GM12878 (cell line): ENCODE data around the gene MRPS14. TPM values are rescaled to one million over a fixed set of nuclear protein-coding genes. Genes with fewer than 3 reads are reported as not detected.
A peak's percentile ranks its signal among the peaks of the same experiment; 100 is the strongest.
"Not testable (repeated sequence)": the region's sequence is repeated elsewhere in the genome, so short reads cannot be mapped to it uniquely, and the experiment has no call there.

Experiments used
- ATAC-seq: fragments of 200-7000 bp; cut with Tn5 transposase; 3 replicates; pipeline ENCODE4 v1.9.1; 2020; ENCODE audit warnings: mild to moderate bottlenecking, moderate library complexity
- BruUV-seq: library from RNA; stranded (reverse); fragments of 400-500 nt; replicated peaks from 2 replicates; lab custom pipeline; 2021; lab: Mats Ljungman, UMichigan
- CTCF ChIA-PET: fragments of 300-600 bp; sonication (Branson Sonifier 250); formaldehyde crosslinking; extraction: SDS; loops from one replicate; lab custom pipeline; 2021; ENCODE audit warnings: inconsistent platforms; lab: Yijun Ruan, JAX
- POLR2A ChIA-PET: fragments of 350-600 bp; formaldehyde crosslinking; extraction: SDS; loops from one replicate; lab custom pipeline; 2021; ENCODE audit warnings: inconsistent platforms; lab: Charles Lee
- RAD21 ChIA-PET: fragments of 300-600 bp; sonication (Branson Sonifier 250); formaldehyde crosslinking; loops from one replicate; lab custom pipeline; 2023; ENCODE audit warnings: antibody characterized with exemption; ENCODE audit not compliant: unreplicated experiment; lab: Charles Lee
- SMC1A ChIA-PET: fragments of 300-600 bp; sonication (Branson Sonifier 250); formaldehyde crosslinking; loops from one replicate; lab custom pipeline; 2023; ENCODE audit not compliant: unreplicated experiment, uncharacterized antibody; lab: Charles Lee
- DNase-seq: peaks from one replicate; pipeline ENCODE4 v3.0.0-alpha.2; 2011; ENCODE audit warnings: low read depth, low spot score
- FAIRE-seq: peaks from 3 replicates; lab custom pipeline; 2011; peaks lifted over from hg19 to GRCh38; lab: Jason Lieb, UNC
- H2AFZ ChIP-seq: 2 replicates; pipeline ENCODE4 v1.6.0; 2011; ENCODE audit warnings: low read depth, low read length, control low read depth; ENCODE audit not compliant: control insufficient read depth
- H3K27ac ChIP-seq: 2 replicates; pipeline ENCODE4 v1.5.1; 2011; ENCODE audit warnings: control low read depth; ENCODE audit not compliant: control insufficient read depth, insufficient read depth
- H3K27me3 ChIP-seq, 2 experiments: replicated peaks in 1 of 2; 2 replicates each; pipeline versions ENCODE4 v1.6.0 to v1.6.1; 2011; ENCODE audit warnings: low read length in 1 of 2; ENCODE audit not compliant: control insufficient read depth in 2 of 2, insufficient read depth in 2 of 2
- H3K36me3 ChIP-seq, 2 experiments: 2 replicates each; pipeline ENCODE4 v1.5.1; 2011; ENCODE audit warnings: low read length in 1 of 2; ENCODE audit not compliant: control insufficient read depth in 2 of 2, insufficient read depth in 2 of 2
- H3K4me1 ChIP-seq: 2 replicates; pipeline ENCODE4 v1.6.1; 2011; ENCODE audit warnings: mild to moderate bottlenecking, low read length, moderate library complexity, mixed read lengths; ENCODE audit not compliant: control insufficient read depth, insufficient read depth
- H3K4me2 ChIP-seq: 2 replicates; pipeline ENCODE4 v1.6.0; 2011; ENCODE audit warnings: control low read depth; ENCODE audit not compliant: control insufficient read depth, insufficient read depth
- H3K4me3 ChIP-seq: fragments of 200-600 bp; sonication (generic); 2 replicates; pipeline ENCODE4 v1.5.1; 2016
- H3K79me2 ChIP-seq: 2 replicates; pipeline ENCODE4 v1.6.0; 2011; ENCODE audit warnings: low read length; ENCODE audit not compliant: control insufficient read depth, insufficient read depth
- H3K9ac ChIP-seq: 2 replicates; pipeline ENCODE4 v1.8.0; 2011; ENCODE audit warnings: low read length, control low read depth, mixed read lengths; ENCODE audit not compliant: control insufficient read depth, insufficient read depth
- H3K9me3 ChIP-seq: replicated peaks from 3 replicates; pipeline ENCODE4 v1.5.1; 2011; ENCODE audit warnings: mild to moderate bottlenecking, low read length; ENCODE audit not compliant: control insufficient read depth, insufficient read depth
- H4K20me1 ChIP-seq: 2 replicates; pipeline ENCODE4 v1.6.0; 2011; ENCODE audit not compliant: control insufficient read depth, insufficient read depth
- ETV6 ChIP-seq, 2 experiments: fragments of 450-650 bp in 1 of 2; IDR thresholded peaks in 1 of 2; conservative IDR thresholded peaks in 1 of 2; 2 replicates each; pipeline ENCODE4 v1.6.1; 2014; ENCODE audit warnings: antibody characterized with exemption in 1 of 2, borderline replicate concordance in 1 of 2, low read depth in 1 of 2, mild to moderate bottlenecking in 1 of 2, moderate library complexity in 1 of 2
- HDAC2 ChIP-seq: fragments of 200-600 bp; sonication (generic); IDR thresholded peaks from 2 replicates; pipeline ENCODE4 v1.6.1; 2017
- IKZF1 ChIP-seq: fragments of 450-650 bp; conservative IDR thresholded peaks from 2 replicates; pipeline ENCODE4 v1.6.1; 2017; ENCODE audit warnings: antibody characterized with exemption, mild to moderate bottlenecking
- JUND ChIP-seq: IDR thresholded peaks from 2 replicates; pipeline ENCODE4 v1.6.1; 2012; ENCODE audit warnings: low read depth, mild to moderate bottlenecking, low read length, improper control_type of control experiment, moderate library complexity
- KAT2A ChIP-seq: conservative IDR thresholded peaks from 2 replicates; pipeline ENCODE4 v1.6.1; 2011; ENCODE audit warnings: low read depth, low read length; ENCODE audit not compliant: control insufficient read depth
- MEF2B ChIP-seq: fragments of 450-650 bp; IDR thresholded peaks from 2 replicates; pipeline ENCODE4 v1.6.1; 2018; ENCODE audit warnings: mild to moderate bottlenecking, moderate library complexity; ENCODE audit not compliant: partially characterized antibody, poor library complexity, severe bottlenecking
- POU2F2 ChIP-seq: IDR thresholded peaks from 3 replicates; pipeline ENCODE4 v1.6.1; 2011; ENCODE audit warnings: low read depth, mild to moderate bottlenecking, low read length, borderline replicate concordance
- RAD51 ChIP-seq: fragments of 450-650 bp; IDR thresholded peaks from 2 replicates; pipeline ENCODE4 v1.6.1; 2016; ENCODE audit warnings: moderate library complexity, mild to moderate bottlenecking, inconsistent platforms
- RCOR1 ChIP-seq: conservative IDR thresholded peaks from 2 replicates; pipeline ENCODE4 v1.6.1; 2012; ENCODE audit warnings: low read depth, low read length, improper control_type of control experiment
- SMAD1 ChIP-seq: fragments of 450-650 bp; IDR thresholded peaks from 2 replicates; pipeline ENCODE4 v1.6.1; 2018; ENCODE audit warnings: mild to moderate bottlenecking, low read depth; ENCODE audit not compliant: partially characterized antibody
- TARDBP ChIP-seq: IDR thresholded peaks from 2 replicates; pipeline ENCODE4 v1.6.1; 2016; ENCODE audit warnings: borderline replicate concordance
- WGBS: methylation state at CpG from one replicate; pipeline ENCODE4 v1.1.6; 2016; ENCODE audit warnings: low lambda C conversion rate; ENCODE audit not compliant: insufficient replicate concordance, insufficient coverage; ENCODE audit errors: missing lambda C conversion rate; 5-methylcytosine and 5-hydroxymethylcytosine counted together
- in situ Hi-C: fragments of 300-500 bp; cut with MboI; formaldehyde crosslinking; loops from 9 replicates; pipeline ENCODE4 v1.14.3; 2018; ENCODE audit warnings: mixed read lengths
- intact Hi-C: fragments of 100-400 bp; cut with micrococcal nuclease; formaldehyde crosslinking; loops from one replicate; pipeline ENCODE4 v1.14.2; 2022; ENCODE audit not compliant: unreplicated experiment
- polyA plus RNA-seq, 11 experiments: library from polyadenylated mRNA; depleted of rRNA in 4 of 11; unstranded in 6 of 11; stranded (reverse) in 5 of 11; fragments of >200 nt; fragmentation: Nextera tagmentation in 4 of 11; fragmentation: Illumina TruSeq in 1 of 11; extraction: Ambion mirVana in 4 of 11; extraction: Trizol in 1 of 11; gene quantifications; 1 replicate in 1 of 11; 2 replicates in 10 of 11; pipeline versions ENCODE4 v1.2.1 to v1.2.3, GENCODE V29; 2011 to 2016; ENCODE audit warnings: inconsistent platforms in 2 of 11, missing spikeins in 2 of 11, low read depth in 1 of 11
- total RNA-seq, 4 experiments: library from RNA; depleted of rRNA in 3 of 4; stranded (reverse); fragments of >200 nt in 3 of 4; fragmentation: Illumina TruSeq in 1 of 4; extraction: Trizol in 1 of 4; gene quantifications; 2 replicates each; pipeline versions ENCODE4 v1.2.1 to v1.2.3, GENCODE V29; 2013 to 2021
- TF ChIP-seq, protein P1 (sequence below): fragments of 450-650 bp; IDR thresholded peaks from 2 replicates; pipeline ENCODE4 v1.6.1; 2016; ENCODE audit warnings: mild to moderate bottlenecking

MRPS14 gene
- total and polyA plus RNA-seq, 10 of the 15 experiments (the other 5 are each of a cell fraction or from before 2014, with no cell fraction given) = 31.1 to 224 (median 50.4) TPM

DNA sequence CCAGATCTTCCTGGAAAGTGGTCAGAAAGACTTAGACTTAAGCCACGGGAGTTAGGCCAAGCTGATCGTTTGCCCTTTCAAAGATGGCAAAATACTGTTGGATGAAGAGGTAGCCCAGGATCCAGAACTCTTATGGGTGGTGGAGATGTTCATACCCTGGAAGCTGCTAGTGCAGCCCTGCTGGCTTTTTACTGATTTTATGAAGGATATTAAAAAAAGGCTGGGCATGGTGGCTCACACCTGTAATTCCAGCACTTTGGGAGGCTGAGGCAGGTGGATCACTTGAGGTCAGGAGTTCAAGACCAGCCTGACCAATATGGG, 657 bp upstream of the MRPS14 start:
- ChIA-PET CTCF (interaction anchor here (0.9 to 4.0 kb wide), 12 partner anchors 12 to 295 kb away, joined by 3 to 38 read pairs (median 4); partner anchors contain the start of gene CACYBP), SMC1A (interaction anchor here (0.6 to 3.7 kb wide), 6 partner anchors 20 to 141 kb away, joined by 3 to 33 read pairs (median 11); partner anchors contain the start of gene CACYBP)
- 96% methylated on average over 2 of the region's 2 CpGs for WGBS

DNA sequence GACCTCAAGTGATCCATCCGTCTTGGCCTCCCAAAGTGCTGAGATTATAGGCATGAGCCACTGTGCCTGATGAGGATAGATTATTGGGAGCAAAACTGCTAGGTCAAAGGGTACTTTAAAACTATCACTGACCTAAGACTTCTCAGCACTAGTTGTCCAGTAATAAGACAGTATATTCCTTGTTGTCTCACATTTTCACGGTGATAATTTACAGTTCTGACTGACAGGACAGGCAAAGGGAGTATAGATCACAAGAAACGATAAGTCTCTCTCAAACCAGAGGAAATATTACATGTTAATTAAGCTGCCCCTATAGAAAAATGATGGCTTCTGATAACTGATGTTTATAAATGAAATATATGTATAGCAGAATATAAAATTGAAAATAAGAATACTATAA, 3.7 kb downstream of the MRPS14 start:
- intact Hi-C loops (no loop called here), in situ Hi-C loops (no loop called here)
- H2AFZ ChIP-seq = no peak overlapping the region
- no peaks in the 10 kb centered on the region; the same call in 2 of the 3 replicates for H3K9me3 ChIP-seq
- H3K27me3 ChIP-seq = no peaks in the 10 kb centered on the region
- WGBS = 98% methylated on average over 3 of the region's 3 CpGs
- H4K20me1 ChIP-seq = no peaks in the 10 kb centered on the region
- no peak overlapping the region for H3K27ac ChIP-seq
- CTCF ChIA-PET = interaction anchor here (1.3 kb wide), 1 partner anchor 10 kb away, joined by 5 read pairs; no protein-coding TSS in a partner anchor
- H3K4me1 ChIP-seq = no peaks in the 10 kb centered on the region; the same call in 1 of the 2 replicates
- BruUV-seq = no TSS peak
- no peak for ATAC-seq
- FAIRE-seq = no peak
- no peak overlapping the region for H3K9ac ChIP-seq
- H3K4me3 ChIP-seq = no peak overlapping the region
- peaks cover 26% of the 10 kb centered on the region for H3K79me2 ChIP-seq
- H3K36me3 ChIP-seq = peaks cover 4 to 14% of the 10 kb centered on the region in 2 experiments
- RAD21 ChIA-PET = no interaction called here
- POLR2A ChIA-PET = no interaction called here
- H3K4me2 ChIP-seq = no peak overlapping the region
- SMC1A ChIA-PET = no interaction called here
- DNase-seq = no peak
- TF ChIP-seq RAD51 (no peak), JUND (no peak), RCOR1 (no peak), SMAD1 (no peak), IKZF1 (no peak), HDAC2 (no peak), ETV6 (conservative IDR thresholded peaks at IDR 0.05 in 1 of 2, IDR thresholded peaks at IDR 0.05 in 1 of 2; ENCODE audit: borderline replicate concordance in 1 of 2, low read depth in 1 of 2) (no peak), KAT2A (no peak), MEF2B (no peak), TARDBP (no peak), POU2F2 (no peak)

More for the DNA sequence above, 657 bp upstream of the MRPS14 start:
- ChIA-PET POLR2A (interaction anchor here (0.5 to 4.2 kb wide), 12 partner anchors 9 to 149 kb away, joined by 3 to 45 read pairs (median 5); partner anchors contain the start of gene CACYBP), RAD21 (interaction anchor here (0.6 to 5.0 kb wide), 12 partner anchors 21 to 171 kb away, joined by 3 to 58 read pairs (median 4); partner anchors contain the start of gene CACYBP)
- Histone ChIP-seq H3K4me2 (peak overlapping the region; percentile 25), H2AFZ (peak overlapping the region; percentile 87), H3K27ac (peak overlapping the region; percentile 67), H3K4me3 (peak overlapping the region; percentile 89), H3K79me2 (peaks cover 26% of the 10 kb centered on the region), H3K9ac (peak overlapping the region; percentile 90; the same call in 1 of the 2 replicates)
- H4K20me1 ChIP-seq, DNase-seq, H3K36me3 ChIP-seq, H3K9me3 ChIP-seq, in situ Hi-C loops, FAIRE-seq, H3K27me3 ChIP-seq, H3K4me1 ChIP-seq: not testable (repeated sequence)
- intact Hi-C loops = loop anchor here (1.0 kb wide), 1 partner anchor 25 kb away; the partner anchor contains the start of gene CACYBP
- ATAC-seq = peak; percentile 5; the same call in 2 of the 3 replicates
- TF ChIP-seq, protein P1, sequence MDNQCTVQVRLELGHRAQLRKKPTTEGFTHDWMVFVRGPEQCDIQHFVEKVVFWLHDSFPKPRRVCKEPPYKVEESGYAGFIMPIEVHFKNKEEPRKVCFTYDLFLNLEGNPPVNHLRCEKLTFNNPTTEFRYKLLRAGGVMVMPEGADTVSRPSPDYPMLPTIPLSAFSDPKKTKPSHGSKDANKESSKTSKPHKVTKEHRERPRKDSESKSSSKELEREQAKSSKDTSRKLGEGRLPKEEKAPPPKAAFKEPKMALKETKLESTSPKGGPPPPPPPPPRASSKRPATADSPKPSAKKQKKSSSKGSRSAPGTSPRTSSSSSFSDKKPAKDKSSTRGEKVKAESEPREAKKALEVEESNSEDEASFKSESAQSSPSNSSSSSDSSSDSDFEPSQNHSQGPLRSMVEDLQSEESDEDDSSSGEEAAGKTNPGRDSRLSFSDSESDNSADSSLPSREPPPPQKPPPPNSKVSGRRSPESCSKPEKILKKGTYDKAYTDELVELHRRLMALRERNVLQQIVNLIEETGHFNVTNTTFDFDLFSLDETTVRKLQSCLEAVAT = peak; percentile 98
- TSS peak; percentile 99 for BruUV-seq
